Hippocampal formation (tissue), 2 donors: ENCODE results near the gene ALPP.
"Not testable (repeated sequence)": the region's sequence is repeated elsewhere in the genome, so short reads cannot be mapped to it uniquely, and the experiment has no call there.

ENCODE experiments used
- DNase-seq, 2 donors: peaks; one replicate each; lab custom pipeline; 2025; lab: John Stamatoyannopoulos, UW

ALPP gene

DNA sequence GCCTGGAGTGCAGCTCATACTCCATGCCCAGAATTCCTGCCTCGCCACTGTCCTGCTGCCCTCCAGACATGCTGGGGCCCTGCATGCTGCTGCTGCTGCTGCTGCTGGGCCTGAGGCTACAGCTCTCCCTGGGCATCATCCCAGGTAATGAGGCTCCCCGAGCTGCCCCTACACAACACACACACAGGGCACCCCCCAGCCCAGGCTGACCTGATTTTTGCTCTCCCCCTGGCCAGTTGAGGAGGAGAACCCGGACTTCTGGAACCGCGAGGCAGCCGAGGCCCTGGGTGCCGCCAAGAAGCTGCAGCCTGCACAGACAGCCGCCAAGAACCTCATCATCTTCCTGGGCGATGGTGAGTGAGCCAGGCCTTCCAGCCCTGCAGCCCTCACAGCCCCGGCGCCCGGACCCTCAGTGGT is at the start of gene ALPP:
ALPP (plus strand) TSS at position 17 of the 417 bp plus-strand sequence; CDS start at position 69, 52 bp downstream.
- not testable (repeated sequence) for DNase-seq

DNA sequence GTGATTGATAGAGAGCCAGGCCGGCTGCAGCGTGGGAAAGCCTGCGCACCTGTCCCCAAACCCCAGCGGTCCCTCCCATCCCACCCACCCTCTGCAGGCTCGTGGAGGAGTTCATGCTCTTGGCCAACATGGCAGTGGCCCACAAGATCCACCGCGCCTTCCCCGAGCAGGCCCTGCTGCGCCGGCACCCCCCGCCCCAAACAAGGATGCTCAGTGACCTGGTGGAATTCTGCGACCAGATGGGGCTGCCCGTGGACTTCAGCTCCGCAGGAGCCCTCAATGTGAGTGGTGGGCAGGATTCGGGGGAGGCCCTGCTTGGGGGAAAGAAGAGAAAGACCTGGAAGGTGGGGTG is 48.9 kb upstream of the ALPP start:
- DNase-seq = no peak

DNA sequence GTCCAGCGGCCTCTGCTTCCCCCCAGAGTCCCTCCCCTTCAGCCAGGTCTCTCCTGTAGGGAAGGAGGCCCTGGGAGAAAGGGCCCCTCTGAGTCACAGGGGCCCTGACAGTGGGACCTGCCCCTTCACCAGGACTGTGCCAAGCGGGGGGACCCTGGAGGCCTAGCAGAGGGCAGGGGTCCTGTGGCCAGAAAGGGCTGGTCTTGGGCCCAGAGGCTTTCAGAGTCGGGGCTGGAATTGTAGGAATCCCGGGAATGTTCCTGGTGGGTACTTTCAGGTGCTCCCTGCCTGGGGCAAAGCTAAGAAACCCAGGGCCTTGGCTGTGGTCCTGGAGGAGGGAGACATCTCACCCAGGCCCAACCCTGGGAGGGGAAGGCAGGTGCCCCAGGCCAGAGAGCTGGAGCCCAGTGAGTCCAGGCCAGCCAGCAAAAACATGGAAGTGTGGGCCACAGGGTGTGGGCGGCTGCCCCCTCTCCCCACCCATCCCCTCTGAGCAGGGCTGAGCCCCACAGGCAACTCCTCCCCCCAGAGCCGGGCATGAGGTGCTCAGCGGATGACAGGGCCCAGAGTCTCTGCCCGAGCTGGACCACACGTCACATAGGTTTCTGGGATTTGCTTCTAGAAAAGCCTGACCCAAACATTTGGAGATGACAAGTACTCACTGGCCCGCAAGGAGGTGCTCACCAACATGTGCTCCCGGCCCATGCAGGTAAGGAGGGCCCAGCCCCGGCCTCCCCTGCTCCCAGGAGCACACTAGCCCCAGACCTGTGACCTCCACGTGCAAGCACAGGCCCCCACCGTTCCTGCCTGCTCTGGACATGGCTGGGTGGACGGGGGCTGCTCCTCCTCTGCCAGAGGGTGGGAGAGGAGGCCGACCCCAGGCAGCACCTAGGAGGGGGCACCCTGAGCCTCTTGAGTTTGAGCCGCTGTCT is 48.2 kb upstream of the ALPP start:
- DNase-seq = no peak

DNA sequence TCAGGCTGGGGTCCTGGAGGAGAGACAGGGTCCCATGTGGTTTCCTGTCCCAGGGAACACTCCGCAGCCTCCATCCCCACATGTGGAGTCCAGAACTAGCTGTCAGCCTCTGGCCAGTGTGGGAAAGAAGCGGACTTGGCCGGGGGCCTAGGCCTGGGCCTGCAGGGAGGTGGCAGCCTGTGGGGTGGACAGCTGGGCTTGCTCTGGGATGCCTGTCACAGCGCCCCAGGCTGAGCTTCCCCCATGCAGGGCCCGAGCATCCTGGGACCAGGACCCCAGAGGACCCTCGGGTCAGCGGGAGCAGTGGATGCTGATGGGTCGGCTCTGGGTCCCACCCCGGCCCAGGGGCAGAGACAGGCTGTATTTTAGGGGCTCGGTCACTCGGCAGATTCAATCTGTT is 47.5 kb upstream of the ALPP start:
- not testable (repeated sequence) for DNase-seq

DNA sequence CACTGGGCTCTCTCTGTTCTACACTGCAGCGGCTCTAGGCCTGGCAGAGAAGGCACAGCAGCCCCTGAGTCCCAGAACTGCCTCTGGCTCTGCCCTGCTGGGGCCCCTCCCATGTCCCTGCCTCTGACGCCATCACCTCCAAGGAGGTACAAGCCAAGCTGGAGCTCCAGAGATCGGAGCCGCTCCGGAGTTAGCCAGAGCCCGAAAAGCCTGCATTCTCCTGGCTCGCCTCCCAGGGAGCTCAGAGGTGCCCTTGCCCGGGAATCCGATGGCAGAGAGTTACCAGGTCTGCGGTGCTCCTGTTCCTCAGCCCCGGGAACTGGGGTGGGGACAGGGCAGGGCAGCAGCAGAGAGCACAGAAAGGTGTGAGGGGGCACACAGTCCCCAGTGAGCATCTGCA is 46.9 kb upstream of the ALPP start:
- not testable (repeated sequence) for DNase-seq

DNA sequence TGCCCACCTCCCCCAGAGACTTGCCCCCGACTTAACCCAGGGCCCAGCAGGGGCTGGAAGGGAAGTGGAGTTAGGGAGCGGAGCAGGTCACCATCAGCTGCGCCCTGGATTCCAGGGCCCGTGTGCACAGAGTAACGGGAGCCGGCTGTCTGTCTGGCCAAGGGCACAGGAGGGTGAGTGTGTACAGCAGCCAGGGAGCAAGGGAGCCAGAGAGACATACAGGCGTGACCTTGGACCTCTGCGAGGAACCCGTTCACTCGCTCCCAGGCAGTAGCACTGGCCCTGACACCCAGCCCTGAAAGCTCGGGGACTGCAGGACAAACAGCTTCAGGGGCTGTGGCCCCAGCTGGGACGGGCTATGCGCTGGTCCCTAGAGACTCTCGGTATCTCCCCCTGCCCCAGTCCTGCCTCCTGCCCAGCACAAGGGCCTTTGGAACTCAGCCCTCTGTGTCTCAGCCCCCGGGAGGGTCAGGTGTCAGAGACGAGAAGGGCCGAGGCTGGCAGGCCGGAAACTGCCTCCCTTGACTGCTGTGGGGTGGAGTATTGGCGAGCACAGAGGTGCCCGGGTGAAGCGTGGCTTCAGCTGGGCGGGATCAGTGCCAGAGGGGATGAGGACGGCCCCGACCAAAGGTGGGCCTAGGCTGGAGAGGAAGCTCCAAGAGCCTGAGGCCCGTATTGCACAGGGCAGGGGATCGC is 46.2 kb upstream of the ALPP start:
- DNase-seq = not testable (repeated sequence)

DNA sequence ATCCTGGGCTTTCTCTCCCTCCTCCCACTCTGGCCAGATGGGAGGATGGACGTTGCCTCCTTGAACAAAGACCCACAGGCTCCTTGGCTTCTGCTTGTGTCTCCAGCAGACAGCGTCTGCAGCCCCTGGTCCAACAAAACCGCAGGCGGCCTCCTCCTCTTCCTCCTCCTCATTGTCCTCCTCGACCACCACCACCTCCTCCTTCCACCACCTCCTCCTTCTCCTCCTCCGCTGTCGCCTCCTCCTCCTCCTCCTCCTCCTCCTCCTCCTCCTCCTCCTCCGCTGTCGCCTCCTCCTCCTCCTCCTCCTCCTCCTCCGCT is 45.7 kb upstream of the ALPP start:
- no peak for DNase-seq

DNA sequence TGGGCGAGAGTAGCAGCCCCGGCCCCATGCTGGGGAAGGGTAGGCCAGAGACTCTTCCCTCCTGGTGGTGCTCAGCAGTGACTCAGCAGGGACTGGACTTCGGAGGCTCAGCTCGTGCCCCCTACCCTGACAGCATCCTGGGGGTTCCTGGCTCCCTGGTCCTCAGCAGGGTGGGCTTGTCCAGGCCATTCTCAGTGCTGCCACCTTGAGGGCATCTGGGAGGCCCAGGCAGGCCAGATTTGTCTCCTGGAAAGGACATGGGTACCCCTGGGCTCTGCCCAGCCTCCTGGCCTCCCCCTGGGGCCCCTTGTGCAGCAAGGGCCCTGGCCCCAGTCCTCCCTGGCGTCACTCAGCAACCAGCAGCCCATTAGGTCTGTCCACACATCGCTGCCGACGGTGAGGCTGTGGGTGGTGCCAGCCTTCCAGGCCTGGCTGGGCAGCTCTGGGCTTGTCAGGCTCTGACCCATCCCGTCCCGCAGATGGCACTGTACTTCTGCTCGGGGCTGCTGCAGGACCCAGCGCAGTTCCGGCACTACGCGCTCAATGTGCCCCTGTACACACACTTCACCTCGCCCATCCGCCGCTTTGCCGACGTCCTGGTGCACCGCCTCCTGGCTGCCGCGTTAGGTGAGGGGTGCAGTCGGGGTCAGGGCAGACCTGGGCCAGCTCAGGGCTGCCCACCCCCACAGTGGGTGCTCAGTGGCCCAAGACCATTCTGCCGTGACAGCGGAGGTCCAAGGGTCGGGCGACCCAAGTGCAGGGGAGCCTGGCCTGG is 45.0 kb upstream of the ALPP start:
- no peak for DNase-seq

DNA sequence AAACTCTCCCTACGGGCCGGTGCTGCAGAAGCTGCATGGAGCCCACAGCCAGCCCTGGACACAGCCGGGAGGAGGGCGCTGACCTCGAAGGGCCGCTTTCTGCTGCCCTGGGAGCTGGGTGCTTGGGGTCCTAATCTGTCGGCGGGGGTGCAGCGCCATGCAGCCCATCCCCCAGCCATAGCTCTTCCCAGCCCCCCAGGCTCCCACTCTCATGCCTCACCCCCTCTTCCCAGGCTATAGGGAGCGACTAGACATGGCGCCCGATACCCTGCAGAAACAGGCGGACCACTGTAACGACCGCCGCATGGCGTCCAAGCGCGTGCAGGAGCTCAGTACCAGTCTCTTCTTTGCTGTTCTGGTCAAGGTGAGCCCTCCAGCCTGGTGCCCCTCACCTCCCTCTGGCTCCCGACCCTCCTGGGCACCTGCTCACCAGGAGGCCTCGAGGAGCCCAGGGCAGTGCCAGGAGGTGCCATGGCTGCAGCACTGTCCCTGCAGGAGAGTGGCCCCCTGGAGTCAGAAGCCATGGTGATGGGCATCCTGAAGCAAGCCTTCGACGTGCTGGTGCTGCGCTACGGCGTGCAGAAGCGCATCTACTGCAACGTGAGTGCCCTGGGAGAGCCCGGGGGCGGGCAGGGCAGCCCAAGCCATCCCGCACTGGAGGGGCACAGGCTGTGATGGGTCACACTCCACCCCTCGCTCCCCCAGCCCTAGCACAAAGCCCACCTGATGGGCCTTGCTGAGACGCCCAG is 44.2 kb upstream of the ALPP start:
- DNase-seq = not testable (repeated sequence)

DNA sequence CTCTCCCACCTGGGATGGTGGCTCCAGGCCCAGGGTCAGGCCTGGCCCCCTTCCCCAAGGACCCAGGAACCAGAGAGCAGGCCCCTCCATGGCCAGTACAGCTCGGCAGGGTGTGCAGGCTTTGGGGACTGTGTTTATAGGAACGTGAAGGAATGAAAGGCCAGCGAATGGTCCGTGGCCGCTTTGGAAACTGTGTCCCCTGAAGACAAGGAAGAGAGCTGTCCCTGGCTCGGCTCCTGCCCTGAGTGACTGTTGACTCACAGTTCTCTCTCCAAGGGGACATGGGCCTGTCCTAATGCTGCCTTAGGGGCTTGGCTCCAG is 43.7 kb upstream of the ALPP start:
- DNase-seq = not testable (repeated sequence)

DNA sequence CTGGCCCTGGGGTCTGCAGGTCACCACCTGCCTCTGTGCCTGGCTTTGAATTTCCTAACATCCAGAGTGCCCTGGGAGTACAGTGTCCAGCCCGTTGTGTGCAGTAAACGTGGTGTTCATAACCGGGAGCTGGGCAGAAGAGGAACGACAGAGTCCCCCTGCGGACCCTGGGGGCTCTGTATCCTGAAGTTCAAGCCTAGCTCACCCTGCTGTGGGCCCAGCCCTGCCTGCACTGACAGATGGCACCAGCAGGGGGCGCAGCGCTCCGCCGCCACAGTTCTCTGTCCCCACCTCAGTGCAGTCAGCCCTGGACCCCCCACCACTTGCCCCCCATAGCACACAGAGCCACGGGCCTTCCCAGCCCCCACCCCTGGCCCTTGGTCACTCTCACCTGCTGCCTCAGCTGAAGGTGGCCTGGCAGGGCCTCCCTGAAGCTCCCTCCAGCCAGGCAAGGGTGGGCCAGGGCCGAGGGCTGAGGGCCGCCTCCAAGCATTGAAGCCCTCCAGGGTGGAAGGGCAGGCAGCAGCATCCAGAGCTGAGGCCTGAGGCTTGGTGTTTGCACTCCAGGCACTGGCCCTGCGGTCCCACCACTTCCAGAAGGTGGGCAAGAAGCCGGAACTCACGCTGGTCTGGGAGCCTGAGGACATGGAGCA is 43.2 kb upstream of the ALPP start:
- not testable (repeated sequence) for DNase-seq

DNA sequence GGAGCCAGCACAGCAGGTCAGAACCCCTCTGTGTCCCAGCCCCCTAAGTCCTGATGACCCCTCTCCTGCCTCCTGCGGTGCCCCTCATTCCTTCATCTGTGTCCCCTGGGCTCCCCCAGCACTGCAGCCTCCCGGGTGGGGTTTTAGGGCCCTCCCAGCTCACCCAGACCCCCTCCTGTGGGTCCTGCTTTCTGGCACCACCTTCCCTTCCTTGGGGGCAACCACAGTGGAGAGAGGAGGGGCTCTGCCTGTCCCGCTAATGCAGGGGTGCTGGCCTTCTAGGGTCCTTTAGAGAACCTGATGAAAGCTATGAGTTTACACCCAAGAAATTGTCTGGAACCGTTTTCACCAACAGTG is 42.7 kb upstream of the ALPP start:
- no peak for DNase-seq

DNA sequence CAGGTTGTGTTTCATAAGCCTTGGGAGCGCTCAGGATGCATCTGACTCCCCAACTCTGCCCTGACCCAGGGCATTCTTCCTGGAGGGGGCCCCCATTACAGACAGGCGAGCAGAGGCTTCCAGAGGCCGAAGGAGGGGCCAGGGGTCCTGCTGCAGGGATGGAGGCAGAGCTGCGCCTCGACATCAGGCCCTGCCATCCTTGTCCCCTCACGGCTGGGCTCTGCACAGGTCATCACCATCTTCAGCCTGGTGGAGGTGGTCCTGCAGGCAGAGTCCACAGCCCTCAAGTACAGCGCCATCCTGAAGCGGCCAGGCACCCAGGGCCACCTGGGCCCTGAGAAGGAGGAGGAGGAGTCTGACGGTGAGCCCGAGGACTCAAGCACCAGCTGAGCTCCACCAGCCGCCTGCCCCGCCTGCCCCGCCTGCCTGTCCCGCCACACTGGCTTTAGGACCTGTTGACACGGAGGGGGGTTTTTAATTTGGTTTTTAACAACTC is 42.3 kb upstream of the ALPP start:
- no peak for DNase-seq

DNA sequence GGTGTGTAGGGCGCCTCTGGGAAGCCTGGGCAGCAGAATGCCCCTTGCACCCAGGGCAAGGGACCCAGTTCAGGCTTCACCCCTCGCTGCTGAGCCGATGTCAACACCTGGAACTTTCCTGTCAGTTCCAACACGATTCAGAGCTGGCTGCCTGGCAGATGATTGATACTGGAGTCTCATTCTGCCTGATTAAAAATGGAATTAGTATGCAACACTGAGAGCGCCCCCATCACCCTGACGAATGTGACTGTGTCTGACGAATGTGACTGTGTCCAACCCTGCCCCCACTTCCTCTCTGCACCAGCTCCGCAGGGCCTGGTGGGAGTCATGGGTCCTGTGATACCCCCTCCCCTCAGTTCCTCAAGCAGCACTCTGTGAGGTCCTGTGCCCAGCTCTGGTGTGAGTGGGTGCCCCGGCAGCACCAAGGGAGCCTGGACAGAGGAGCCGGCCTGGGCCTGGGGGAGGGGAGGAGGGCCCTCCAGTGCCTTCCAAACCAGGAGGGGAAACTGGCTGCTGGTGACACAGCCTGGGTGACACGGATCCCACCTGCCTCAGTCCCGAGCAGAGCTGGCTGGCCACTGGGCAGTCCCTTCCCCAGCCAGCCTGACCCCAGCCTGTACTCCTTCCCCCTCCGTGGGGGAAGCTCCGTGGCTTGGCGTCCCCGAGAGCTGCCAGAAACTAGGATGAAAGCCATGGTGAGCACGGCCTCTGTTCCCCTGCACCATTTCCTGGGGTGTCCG is 41.4 kb upstream of the ALPP start:
- DNase-seq = no peak

DNA sequence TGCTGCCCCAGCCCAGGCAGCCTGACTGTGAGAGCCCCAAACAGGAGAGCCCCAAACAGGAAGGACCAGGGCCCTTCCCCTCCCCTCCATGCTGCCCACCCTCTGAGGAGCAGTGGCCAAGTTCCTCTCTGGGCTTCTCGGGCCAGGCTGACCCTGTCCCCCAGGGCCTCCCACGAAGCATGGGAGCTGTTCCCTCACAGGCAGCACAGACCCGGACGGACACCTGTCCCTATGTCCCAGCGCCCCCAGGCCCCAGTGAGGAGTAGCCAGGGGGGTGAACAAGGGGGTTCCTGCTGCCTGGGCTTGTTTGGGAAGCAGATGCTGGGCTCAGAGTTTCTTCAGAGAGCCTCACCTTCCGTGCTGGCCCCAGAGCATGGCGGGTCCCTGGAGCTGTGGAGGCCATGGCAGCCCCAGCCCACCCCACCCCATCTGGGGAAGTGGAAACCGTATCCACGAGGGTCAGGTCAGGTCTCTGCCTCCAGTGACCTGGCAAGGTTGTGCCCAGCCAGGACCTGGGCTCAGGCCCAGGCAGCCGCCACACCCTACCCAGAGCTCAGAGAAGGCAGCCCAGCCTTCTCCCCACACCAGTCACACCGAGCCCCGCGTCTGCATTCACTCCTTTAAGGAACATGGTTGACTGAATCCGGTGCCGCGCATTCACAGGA is 40.3 kb upstream of the ALPP start:
- not testable (repeated sequence) for DNase-seq

DNA sequence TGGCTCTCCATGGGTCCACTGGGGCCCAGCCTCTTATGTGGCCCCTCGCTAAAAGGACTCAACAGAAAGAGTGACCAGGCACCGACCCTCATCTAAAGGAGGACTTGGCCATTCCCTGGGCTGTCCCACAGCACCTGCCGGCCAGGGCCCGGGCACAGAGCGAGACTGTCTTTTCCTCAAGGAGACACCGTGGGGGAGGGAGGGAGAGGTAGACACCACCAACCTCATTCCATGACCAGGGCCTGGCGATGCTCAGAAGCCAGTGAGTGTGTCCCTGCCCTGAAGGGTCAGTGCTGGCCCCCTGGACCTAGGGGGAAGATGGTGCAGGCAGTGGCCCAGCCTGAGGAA is 39.8 kb upstream of the ALPP start:
- no peak for DNase-seq

DNA sequence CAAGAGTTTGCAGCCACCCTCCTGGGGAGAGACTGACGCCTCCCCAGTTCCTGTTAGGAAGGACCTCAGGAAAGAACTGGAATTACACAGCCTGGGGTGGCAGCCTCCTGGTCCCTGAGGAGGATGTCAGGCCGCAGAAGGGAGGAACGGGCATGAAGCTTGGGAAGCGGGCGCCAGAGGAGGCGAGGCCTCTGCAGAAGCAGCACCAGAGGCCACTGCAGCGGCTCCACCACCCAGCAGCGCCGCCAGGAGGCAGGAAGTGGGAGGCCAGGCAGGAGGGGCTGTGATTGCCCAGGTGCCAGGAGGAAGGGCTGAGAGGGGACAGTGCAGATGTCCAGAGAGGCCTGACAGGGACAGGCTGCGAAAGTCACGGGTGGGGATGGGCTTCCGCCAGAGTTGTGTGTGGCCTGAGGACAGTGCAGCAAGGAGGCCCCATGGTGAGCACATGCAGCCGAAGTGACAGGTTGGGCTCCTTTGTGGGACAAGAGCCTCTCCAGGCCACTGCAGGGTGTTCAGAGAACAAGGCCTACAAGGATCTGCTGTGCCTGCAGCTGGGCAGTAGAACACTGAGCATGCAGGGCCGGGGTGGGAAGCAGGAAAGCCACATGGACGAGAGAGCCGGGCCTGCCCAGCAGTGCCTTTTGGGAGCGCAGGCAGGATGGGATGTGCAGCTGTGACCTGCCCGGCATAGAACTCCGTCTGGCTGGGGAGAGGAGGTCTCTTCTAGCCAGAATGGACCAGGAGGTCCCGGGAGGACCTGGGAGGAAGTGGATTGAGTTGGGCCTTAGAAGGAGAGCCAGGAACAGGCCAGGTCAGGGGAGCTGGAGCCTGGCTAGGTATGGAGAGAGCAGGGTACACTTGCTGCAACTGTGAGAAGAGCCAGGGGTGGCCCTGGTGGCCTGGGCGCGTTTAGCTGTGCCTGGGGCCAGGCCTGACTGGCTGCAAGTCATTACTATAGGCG is 39.1 kb upstream of the ALPP start:
- no peak for DNase-seq

DNA sequence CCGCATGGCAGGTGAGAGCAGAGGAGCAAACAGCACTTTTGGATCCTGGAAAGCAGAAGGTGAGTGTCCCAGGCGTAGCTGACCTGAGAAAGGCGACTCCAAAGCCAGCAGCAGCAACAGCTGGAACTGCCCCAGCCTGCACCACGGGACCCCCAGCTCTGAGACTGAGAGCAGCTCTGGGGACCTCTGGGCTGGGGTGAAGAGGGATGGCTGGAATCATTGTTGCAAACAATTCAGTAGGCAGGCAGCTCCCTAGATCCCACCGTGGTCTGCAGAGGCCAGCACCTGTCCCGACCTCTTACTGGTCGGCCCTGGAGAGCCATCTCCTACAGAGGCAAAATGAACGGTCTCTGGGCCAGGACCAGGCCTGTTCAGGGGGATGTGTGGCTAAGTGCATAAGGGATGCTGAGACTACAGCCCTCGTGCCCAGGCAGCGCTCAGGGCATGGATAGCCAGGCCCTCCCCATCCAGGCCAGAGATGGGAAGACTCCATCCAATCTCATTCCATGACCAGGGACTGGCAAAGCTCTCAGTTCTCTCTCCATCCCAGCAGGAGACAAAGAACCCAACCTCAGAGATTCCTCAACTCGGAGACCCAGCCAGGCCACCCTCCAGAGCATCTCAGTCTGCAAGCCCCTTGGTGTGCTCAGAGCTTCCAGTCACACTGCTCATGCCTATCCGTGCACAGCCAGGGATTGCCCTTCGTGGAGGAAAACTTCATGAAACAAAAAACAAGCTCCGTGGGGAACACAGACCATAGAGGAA is 38.2 kb upstream of the ALPP start:
- no peak for DNase-seq
